ENCODE results near the gene NFIA.
A peak's percentile ranks its signal among the peaks of the same experiment; 100 is the strongest.

Gene NFIA

GRCh38 chr1:61433646-61434045 lies 351.3 kb downstream of the NFIA start:
- Histone ChIP-seq H3K36me3 (no peaks in the 10 kb centered on the region), H3K4me1 (no peaks in the 10 kb centered on the region), H3K27me3 (no peaks in the 10 kb centered on the region), H3K9me3 (no peaks in the 10 kb centered on the region), H3K4me3 (ENCODE audit: low read depth, low read length) (no peak overlapping the region)
- DNase-seq: no peak
- TF ChIP-seq, protein P1, sequence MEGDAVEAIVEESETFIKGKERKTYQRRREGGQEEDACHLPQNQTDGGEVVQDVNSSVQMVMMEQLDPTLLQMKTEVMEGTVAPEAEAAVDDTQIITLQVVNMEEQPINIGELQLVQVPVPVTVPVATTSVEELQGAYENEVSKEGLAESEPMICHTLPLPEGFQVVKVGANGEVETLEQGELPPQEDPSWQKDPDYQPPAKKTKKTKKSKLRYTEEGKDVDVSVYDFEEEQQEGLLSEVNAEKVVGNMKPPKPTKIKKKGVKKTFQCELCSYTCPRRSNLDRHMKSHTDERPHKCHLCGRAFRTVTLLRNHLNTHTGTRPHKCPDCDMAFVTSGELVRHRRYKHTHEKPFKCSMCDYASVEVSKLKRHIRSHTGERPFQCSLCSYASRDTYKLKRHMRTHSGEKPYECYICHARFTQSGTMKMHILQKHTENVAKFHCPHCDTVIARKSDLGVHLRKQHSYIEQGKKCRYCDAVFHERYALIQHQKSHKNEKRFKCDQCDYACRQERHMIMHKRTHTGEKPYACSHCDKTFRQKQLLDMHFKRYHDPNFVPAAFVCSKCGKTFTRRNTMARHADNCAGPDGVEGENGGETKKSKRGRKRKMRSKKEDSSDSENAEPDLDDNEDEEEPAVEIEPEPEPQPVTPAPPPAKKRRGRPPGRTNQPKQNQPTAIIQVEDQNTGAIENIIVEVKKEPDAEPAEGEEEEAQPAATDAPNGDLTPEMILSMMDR (IDR thresholded peaks at IDR 0.05; ENCODE audit: low read depth, low read length): no peak

- Histone ChIP-seq H3K36me3 (no peaks in the 10 kb centered on the region), H3K27me3 (no peaks in the 10 kb centered on the region), H3K9me3 (no peaks in the 10 kb centered on the region), H3K4me1 (no peaks in the 10 kb centered on the region), H3K4me3 (ENCODE audit: low read depth, low read length) (no peak overlapping the region)
- TF ChIP-seq, protein P1 (IDR thresholded peaks at IDR 0.05; ENCODE audit: low read depth, low read length): no peak
- DNase-seq: no peak
Observed at GRCh38 chr1:61434276-61434675, 351.9 kb downstream of the NFIA start.

DNA sequence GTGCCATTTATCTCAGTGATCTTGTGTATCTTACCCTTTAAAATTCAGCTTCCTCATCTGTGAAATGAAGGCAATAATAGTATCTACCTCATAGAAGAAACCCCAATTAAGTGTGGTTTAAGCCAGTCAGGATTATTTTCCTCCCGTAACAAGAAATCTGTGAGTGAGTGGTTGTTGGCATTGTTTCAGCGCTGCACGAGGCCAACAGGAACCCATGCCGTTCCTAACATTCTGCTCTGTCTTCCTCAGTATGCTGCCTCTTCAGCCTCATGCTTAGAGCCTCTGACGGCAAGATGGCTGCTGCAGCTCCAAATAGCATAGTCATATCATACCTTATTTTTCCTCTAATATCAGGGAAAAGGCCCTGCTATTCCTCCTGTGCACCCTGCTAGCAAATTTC lies 352.9 kb downstream of the NFIA start:
- no peaks in the 10 kb centered on the region for H3K27me3 ChIP-seq
- no peaks in the 10 kb centered on the region for H3K9me3 ChIP-seq
- no peaks in the 10 kb centered on the region for H3K36me3 ChIP-seq
- no peak overlapping the region for H3K4me3 ChIP-seq (ENCODE audit: low read depth, low read length)
- no peak for DNase-seq
- TF ChIP-seq, protein P1 (IDR thresholded peaks at IDR 0.05; ENCODE audit: low read depth, low read length): no peak
- no peaks in the 10 kb centered on the region for H3K4me1 ChIP-seq

DNA sequence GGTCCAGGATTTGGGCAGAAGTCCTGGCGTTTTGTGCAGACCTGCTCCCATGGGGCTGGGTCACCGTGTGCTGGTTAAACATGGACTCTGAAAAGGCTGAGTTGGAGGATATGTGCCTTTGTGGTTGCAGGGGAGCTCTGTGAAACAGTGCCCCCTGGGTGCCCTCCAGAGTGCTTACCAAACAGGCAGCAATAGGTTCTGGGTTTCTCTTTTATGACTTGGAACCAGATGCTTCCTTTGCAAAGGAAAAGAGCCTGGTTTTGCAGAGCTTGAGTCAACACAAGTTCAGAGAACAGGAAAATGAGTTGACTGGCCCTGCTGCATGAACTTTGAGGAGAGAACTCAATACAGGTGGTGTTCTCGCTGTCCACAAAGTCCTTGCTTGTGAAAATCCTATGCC lies 353.7 kb downstream of the NFIA start:
- TF ChIP-seq, protein P1 (IDR thresholded peaks at IDR 0.05; ENCODE audit: low read depth, low read length): 0 out of 2 replicates have a peak, but pooled peaks have one; percentile 23
- DNase-seq: no peak
- H3K4me1 ChIP-seq: no peaks in the 10 kb centered on the region
- no peaks in the 10 kb centered on the region for H3K36me3 ChIP-seq
- no peaks in the 10 kb centered on the region for H3K9me3 ChIP-seq
- H3K4me3 ChIP-seq (ENCODE audit: low read depth, low read length): no peak overlapping the region
- H3K27me3 ChIP-seq: no peaks in the 10 kb centered on the region

DNA sequence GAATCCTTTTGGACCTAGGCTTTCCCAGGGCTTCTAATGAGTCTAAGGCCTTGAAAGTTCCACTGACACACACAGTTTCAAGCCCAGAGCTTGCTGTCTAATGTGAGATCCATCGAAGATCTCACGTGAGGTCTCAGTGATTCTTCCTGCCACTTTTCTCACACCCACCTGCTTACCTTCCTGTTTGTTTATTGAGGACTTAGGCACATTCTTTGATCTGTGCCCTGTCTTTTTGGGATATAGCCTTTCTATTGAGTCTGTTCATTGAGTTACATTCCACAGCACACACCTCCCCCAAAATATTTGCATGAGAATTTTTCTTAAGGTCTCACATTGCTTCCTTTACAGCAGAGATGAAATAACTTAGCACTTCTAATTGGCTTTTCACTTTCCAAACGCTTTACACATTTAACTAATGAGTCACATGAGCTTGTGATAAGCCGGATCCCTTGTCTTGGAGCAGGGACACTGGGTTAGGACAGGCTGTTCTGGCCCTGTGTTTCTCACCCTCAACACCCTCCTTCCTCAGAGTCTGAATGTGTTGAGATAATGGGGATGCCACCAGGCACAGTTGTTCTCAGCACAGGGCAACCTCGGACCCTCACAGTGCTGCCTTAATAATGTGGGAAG lies 354.2 kb downstream of the NFIA start:
- no peaks in the 10 kb centered on the region for H3K36me3 ChIP-seq

GRCh38 chr1:61439234-61439633 lies 356.9 kb downstream of the NFIA start:
- Histone ChIP-seq H3K27me3 (no peaks in the 10 kb centered on the region), H3K4me3 (ENCODE audit: low read depth, low read length) (no peak overlapping the region), H3K36me3 (no peaks in the 10 kb centered on the region), H3K4me1 (no peaks in the 10 kb centered on the region; the same call in 1 of the 2 replicates), H3K9me3 (no peaks in the 10 kb centered on the region)
- DNase-seq: no peak
- TF ChIP-seq, protein P1 (IDR thresholded peaks at IDR 0.05; ENCODE audit: low read depth, low read length): no peak

More for the DNA sequence above, 354.2 kb downstream of the NFIA start:
- DNase-seq: no peak
- Histone ChIP-seq H3K4me1 (no peaks in the 10 kb centered on the region), H3K4me3 (ENCODE audit: low read depth, low read length) (no peak overlapping the region), H3K9me3 (no peaks in the 10 kb centered on the region), H3K27me3 (no peaks in the 10 kb centered on the region)
- TF ChIP-seq, protein P1 (IDR thresholded peaks at IDR 0.05; ENCODE audit: low read depth, low read length): no peak
